ENCODE data around the gene CPOX.
"Not testable (repeated sequence)": the region's sequence is repeated elsewhere in the genome, so short reads cannot be mapped to it uniquely, and the experiment has no call there.

CPOX gene

DNA sequence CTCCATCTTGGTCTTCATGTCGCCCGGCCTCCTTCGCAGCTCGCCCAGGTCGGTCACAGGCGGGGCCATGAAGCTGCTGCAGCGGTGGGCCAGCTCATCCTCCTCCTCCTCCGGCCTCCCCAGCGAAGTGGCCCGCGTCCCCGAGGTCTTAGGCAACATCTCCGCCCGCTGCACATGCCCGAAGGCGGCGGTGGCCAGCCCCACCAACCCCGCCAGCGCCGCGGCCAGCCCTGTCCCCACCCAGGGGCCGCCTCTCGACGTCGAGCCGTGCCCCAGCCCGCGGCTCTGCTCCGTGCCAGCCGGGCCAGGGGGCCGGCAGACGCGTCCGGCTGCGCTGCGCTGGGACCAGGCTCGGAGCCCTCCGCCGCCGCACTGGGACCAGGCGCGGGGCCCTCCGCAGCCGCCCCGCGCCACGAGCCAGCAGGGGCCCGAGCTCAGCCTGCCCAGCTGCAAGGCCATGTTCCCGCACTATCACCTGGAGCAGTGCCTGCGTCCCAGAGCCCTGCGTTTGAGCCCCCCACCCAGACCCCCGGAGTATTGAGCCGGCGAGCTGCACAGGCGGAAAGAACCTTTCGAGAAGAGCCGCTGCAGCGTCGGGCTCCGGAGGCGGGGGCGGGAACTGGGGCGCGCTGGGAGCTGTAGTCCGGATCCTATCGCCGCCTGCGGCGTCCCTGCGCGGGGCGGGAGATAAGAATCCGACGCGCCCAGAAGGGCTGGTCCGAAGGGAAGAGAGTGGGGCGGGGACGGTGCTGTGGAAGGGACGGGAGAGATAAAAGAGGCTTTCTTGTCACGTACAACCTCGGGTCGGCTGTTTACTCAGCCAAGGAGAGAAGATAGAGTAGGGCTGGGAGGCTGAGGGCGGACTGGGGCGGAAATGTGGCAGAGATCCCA is at the start of gene CPOX:
Gene CPOX (minus strand): TSS at position 566 of the 891 bp plus-strand sequence. CDS start 107 bp downstream, at position 459.
- in situ Hi-C loops (cut with MboI; ENCODE audit: low sequenced_read_pairs) = loop anchor here (10.0 kb wide), 1 partner anchor 222 kb away; no protein-coding TSS in a partner anchor

DNA sequence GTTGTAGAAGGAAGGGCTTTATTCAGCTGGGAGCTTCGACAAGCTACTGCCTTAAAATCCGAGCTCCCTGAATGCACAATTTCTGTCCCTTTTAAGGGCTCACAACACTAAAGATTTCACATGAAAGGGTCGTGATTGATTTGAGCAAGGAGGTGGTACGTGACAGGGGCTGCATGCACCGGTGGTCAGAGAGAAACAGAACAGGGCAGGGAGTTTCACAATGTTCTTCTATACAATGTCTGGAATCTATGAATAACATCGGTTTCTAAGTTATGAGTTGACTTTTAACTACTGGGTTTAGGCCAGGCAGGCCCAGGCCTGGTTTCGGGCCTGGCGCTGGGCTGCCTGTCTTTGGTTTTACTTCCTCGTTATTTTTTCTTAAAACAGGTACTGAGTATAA is 49.4 kb upstream of the CPOX start:
- in situ Hi-C loops (cut with MboI; ENCODE audit: low sequenced_read_pairs) = not testable (repeated sequence)

DNA sequence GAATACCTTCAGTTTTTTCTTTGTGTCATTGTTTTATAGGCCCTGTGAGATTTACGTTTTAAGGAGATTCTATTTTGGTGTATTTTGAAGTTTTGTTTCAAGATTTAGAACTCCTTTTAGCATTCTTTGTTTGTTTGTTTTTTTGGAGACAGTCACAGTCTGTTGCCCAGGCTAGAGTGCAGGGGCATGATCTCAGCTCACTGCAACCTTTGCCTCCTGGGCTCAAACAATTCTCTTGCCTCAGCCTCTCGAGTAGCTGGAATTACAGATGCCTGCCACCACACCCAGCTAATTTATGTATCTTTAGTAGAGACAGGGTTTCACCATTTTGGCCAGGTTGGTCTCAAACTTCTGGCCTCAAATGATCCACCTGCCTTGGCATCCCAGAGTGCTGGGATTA is 48.3 kb upstream of the CPOX start:
- in situ Hi-C loops (cut with MboI; ENCODE audit: low sequenced_read_pairs) = not testable (repeated sequence)

DNA sequence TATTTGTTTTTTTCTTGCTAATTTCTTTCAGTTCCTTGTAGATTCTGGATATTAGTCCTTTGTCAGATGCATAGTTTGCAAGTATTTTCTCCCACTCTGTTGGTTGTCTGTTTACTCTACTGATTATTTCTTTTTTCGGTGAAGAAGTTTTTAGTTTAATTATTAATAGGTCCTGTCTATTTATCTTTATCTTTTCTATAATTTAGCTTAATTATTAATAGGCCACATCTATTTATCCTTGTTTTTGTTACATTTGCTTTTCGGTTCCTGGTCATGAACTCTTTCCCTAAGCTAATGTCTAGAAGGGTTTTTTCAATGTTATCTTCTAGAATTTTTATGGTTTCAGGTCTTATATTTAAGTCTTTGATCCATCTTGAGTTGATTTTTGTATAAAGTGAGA is 45.1 kb upstream of the CPOX start:
- in situ Hi-C loops (cut with MboI; ENCODE audit: low sequenced_read_pairs) = not testable (repeated sequence)

- in situ Hi-C loops (cut with MboI; ENCODE audit: low sequenced_read_pairs) = no loop called here
Measured at GRCh38 chr3:98630416-98630815, 37.0 kb upstream of the CPOX start.

- in situ Hi-C loops (cut with MboI; ENCODE audit: low sequenced_read_pairs) = no loop called here
Measured at GRCh38 chr3:98628317-98628716, 34.9 kb upstream of the CPOX start.

GRCh38 chr3:98626151-98626550 is 32.7 kb upstream of the CPOX start:
- in situ Hi-C loops (cut with MboI; ENCODE audit: low sequenced_read_pairs) = no loop called here

DNA sequence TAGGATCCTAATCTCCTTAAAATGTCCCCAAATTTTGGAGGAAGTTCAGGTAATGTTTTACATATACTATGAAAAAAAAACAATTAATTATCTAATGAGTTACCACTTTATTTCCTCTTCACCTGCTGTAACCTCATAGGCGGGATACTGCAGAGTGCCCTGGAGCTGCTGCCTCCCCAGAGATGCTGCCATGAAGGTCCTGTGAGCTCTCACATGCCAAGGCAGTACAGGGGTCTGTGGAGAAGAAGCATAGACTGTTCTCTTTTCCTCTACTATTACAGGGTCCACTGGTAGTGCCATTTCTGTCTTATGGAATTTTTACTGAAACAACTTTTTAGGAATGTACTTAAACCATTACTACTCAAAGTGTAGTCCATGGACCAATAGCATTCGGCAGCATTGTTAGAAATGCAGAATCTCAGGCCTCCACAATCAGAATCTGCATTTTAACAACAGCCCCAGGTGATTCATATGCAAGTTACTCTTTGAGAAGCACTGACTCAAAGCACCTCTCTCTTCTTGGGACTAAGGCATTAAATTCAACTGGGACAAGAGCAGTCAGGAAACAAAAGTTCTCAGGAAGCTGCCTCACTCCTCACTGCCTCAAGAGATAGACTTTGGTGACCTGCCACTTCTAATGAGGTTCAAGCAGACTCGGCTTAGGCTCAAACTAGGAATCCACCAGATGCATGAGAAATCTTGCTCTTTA is 30.3 kb upstream of the CPOX start:
- in situ Hi-C loops (cut with MboI; ENCODE audit: low sequenced_read_pairs) = no loop called here

- in situ Hi-C loops (cut with MboI; ENCODE audit: low sequenced_read_pairs) = no loop called here
Measured at GRCh38 chr3:98617841-98618240, 24.4 kb upstream of the CPOX start.

- in situ Hi-C loops (cut with MboI; ENCODE audit: low sequenced_read_pairs) = no loop called here
Measured at GRCh38 chr3:98613616-98614015, 20.2 kb upstream of the CPOX start.

- in situ Hi-C loops (cut with MboI; ENCODE audit: low sequenced_read_pairs) = no loop called here
Measured at GRCh38 chr3:98612996-98613517, 19.6 kb upstream of the CPOX start.

- in situ Hi-C loops (cut with MboI; ENCODE audit: low sequenced_read_pairs) = no loop called here
Measured at GRCh38 chr3:98612587-98612986, 19.2 kb upstream of the CPOX start.

- in situ Hi-C loops (cut with MboI; ENCODE audit: low sequenced_read_pairs) = no loop called here
Measured at GRCh38 chr3:98608029-98608428, 14.6 kb upstream of the CPOX start.

- in situ Hi-C loops (cut with MboI; ENCODE audit: low sequenced_read_pairs) = no loop called here
Measured at GRCh38 chr3:98603580-98603979, 10.2 kb upstream of the CPOX start.

DNA sequence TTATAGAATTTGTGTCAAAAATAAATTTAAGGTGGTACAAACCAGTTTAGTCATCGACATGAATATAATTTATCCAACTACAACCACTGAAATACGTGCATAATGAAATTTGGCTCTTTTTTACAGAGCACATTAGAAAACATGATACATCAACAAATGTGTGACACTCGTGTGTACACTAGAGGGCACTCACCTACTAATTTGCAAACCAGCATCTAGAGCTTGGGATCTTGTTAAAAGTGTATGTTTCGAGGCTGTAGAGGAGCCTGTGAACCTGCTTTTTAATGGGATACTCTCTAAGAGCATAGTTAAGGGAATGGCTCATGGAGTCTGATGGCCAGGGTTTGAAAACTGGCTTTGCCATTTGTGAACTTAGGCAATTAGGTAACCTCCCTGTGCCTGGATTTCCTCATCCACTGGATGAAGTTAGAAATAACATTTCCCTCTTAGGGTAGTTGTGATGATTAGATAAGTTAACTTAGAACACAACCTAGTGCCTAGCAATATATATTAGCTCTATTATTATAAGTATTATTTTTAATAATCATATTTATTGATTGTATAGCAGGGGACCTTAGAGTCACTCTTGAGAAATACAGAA is 8.8 kb upstream of the CPOX start:
- in situ Hi-C loops (cut with MboI; ENCODE audit: low sequenced_read_pairs) = no loop called here

DNA sequence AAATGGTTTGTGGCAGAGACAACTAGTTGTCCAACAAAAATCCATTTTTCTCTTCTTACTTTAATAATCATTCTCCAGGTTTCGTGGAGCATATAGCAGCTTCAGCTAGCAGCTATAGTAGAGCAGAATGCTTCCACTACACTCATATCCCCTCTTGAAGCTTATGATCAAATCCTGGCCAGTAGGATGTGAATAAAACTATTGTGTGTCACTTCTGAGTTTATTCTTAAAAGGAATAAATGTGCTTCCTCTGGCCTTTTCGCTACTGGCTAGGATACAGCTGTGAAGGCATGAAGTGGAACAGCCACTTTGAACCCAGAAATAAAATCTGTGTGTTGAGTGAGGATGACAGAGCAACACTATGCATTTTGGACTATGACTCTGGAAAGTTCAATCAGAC is 7.8 kb upstream of the CPOX start:
- in situ Hi-C loops (cut with MboI; ENCODE audit: low sequenced_read_pairs) = no loop called here

- in situ Hi-C loops (cut with MboI; ENCODE audit: low sequenced_read_pairs) = no loop called here
Measured at GRCh38 chr3:98600412-98601095, 7.1 kb upstream of the CPOX start.

DNA sequence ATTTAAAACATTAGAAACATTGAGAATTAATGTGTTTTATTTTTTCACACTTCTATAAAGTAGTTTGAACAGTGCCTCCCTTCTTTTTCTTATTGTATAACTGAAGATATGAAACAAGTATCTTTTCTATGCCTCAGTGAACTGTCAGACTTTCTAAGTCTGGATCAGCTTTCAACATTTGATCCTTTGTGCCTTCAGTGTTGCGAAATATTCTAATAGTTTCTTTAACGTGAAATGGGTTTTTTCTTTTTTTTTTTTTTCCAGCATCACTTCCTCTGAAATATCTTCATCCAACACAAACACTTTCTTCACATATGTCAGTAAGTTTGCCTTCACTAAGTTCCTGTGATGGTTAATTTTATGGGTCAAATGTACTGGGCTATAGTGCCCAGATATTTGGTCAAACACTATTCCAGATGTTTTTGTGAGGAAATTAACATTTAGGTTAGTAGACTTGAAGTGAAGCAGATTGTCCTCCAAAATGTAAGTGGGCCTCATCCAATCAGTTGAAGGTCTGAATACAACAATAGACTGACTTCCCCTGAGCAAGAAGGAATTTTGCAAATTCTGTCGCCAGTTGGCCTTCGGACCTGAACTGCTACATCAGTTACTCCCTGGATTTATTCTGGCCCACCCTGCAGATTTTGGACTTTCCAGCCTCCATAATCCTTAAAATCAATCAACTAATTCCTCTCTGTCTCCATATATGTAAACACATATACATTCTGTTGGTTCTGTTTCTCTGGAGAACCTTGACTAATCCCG is 6.4 kb upstream of the CPOX start:
- in situ Hi-C loops (cut with MboI; ENCODE audit: low sequenced_read_pairs) = loop anchor here (10.0 kb wide), 1 partner anchor 215 kb away; no protein-coding TSS in a partner anchor

- in situ Hi-C loops (cut with MboI; ENCODE audit: low sequenced_read_pairs) = loop anchor here (10.0 kb wide), 1 partner anchor 216 kb away; no protein-coding TSS in a partner anchor
Measured at GRCh38 chr3:98598492-98598891, 5.1 kb upstream of the CPOX start.
